H1 (cell line): ENCODE data around the gene INSYN1. TPM values are rescaled to one million over a fixed set of nuclear protein-coding genes. Genes with fewer than 3 reads are reported as not detected.

Source experiments
- CTCF ChIA-PET: fragments of 300-600 bp; sonication (Branson Sonifier 250); formaldehyde crosslinking; loops from one replicate; lab custom pipeline; 2021; ENCODE audit not compliant: partially characterized antibody; lab: Charles Lee
- POLR2A ChIA-PET: fragments of 300-600 bp; sonication (Branson Sonifier 250); formaldehyde crosslinking; loops from one replicate; lab custom pipeline; 2021; ENCODE audit warnings: inconsistent platforms; ENCODE audit not compliant: partially characterized antibody; lab: Charles Lee
- DNase-seq, 2 experiments: peaks; one replicate each; pipeline versions ENCODE4 v3.0.0 to v3.0.0-alpha.2; 2010 to 2022; ENCODE audit warnings: low spot score in 2 of 2, low read depth in 1 of 2, mixed read lengths in 1 of 2
- FAIRE-seq: peaks from 2 replicates; lab custom pipeline; 2011; peaks lifted over from hg19 to GRCh38; lab: Jason Lieb, UNC
- H2AFZ ChIP-seq: 2 replicates; pipeline ENCODE4 v1.8.1; 2012; ENCODE audit warnings: low read length, inconsistent platforms
- H2AK5ac ChIP-seq: 2 replicates; pipeline ENCODE4 v1.6.1; 2013; ENCODE audit warnings: low read depth, low read length
- H2BK120ac ChIP-seq: replicated peaks from 2 replicates; pipeline ENCODE3; 2013; ENCODE audit warnings: low read depth, low read length, inconsistent platforms
- H2BK12ac ChIP-seq: 2 replicates; pipeline ENCODE4 v1.6.1; 2013; ENCODE audit warnings: low read depth, low read length
- H2BK15ac ChIP-seq: 2 replicates; pipeline ENCODE4 v1.6.1; 2013; ENCODE audit warnings: low read length
- H2BK20ac ChIP-seq: 2 replicates; pipeline ENCODE4 v1.6.1; 2013; ENCODE audit warnings: low read length
- H2BK5ac ChIP-seq: 2 replicates; pipeline ENCODE4 v1.6.1; 2013; ENCODE audit warnings: low read depth, low read length
- H3K14ac ChIP-seq: 2 replicates; pipeline ENCODE4 v1.6.1; 2013; ENCODE audit warnings: inconsistent platforms; ENCODE audit not compliant: insufficient read length
- H3K18ac ChIP-seq: 2 replicates; pipeline ENCODE4 v1.6.1; 2013; ENCODE audit warnings: low read length; ENCODE audit errors: extremely low read depth
- H3K23ac ChIP-seq: 2 replicates; pipeline ENCODE4 v1.6.1; 2013; ENCODE audit warnings: inconsistent platforms; ENCODE audit not compliant: insufficient read length
- H3K23me2 ChIP-seq: 2 replicates; pipeline ENCODE4 v1.6.1; 2013; ENCODE audit warnings: low read depth, low read length
- H3K27ac ChIP-seq: 2 replicates; pipeline ENCODE4 v1.6.1; 2011; ENCODE audit warnings: low read depth, low read length, inconsistent platforms
- H3K27me3 ChIP-seq, 4 experiments: replicated peaks in 1 of 4; 1 replicate in 1 of 4; 2 replicates in 3 of 4; pipeline versions ENCODE4 v1.6.1 to v1.8.1; 2011 to 2013; ENCODE audit warnings: low read length in 3 of 4, mild to moderate bottlenecking in 3 of 4, inconsistent platforms in 2 of 4, mixed read lengths in 2 of 4, moderate library complexity in 1 of 4; ENCODE audit not compliant: control insufficient read depth in 3 of 4, insufficient read depth in 3 of 4; ENCODE audit errors: extremely low read depth in 1 of 4
- H3K36me3 ChIP-seq, 4 experiments: 2 replicates each; pipeline versions ENCODE4 v1.6.1 to v1.8.1; 2011 to 2013; ENCODE audit warnings: mild to moderate bottlenecking in 4 of 4, low read length in 3 of 4, moderate library complexity in 2 of 4, control low read depth in 1 of 4, inconsistent platforms in 1 of 4; ENCODE audit not compliant: insufficient read depth in 4 of 4, control insufficient read depth in 2 of 4
- H3K4ac ChIP-seq: replicated peaks from 2 replicates; pipeline ENCODE3; 2013; ENCODE audit warnings: low read length, low read depth, mixed read lengths, inconsistent platforms; ENCODE audit not compliant: insufficient read length
- H3K4me1 ChIP-seq, 4 experiments: replicated peaks in 1 of 4; 1 replicate in 1 of 4; 2 replicates in 3 of 4; pipeline versions ENCODE4 v1.6.1 to v1.8.1; 2011 to 2013; ENCODE audit warnings: low read length in 3 of 4, inconsistent platforms in 2 of 4, mixed read lengths in 1 of 4; ENCODE audit not compliant: insufficient read depth in 4 of 4, control insufficient read depth in 3 of 4
- H3K4me2 ChIP-seq, 2 experiments: 2 replicates each; pipeline versions ENCODE4 v1.6.1 to v1.8.1; 2011 to 2013; ENCODE audit warnings: low read depth in 2 of 2, low read length in 2 of 2, control low read depth in 1 of 2, inconsistent platforms in 1 of 2, mild to moderate bottlenecking in 1 of 2; ENCODE audit not compliant: insufficient read depth in 1 of 2
- H3K4me3 ChIP-seq, 4 experiments: fragments of 200-600, 300-600 bp in 1 of 4; sonication (generic), shearing (Covaris generic), sonication (Bioruptor Twin) in 1 of 4; 2 replicates each; pipeline versions ENCODE4 v1.5.1 to v1.8.1; 2011 to 2016; ENCODE audit warnings: low read length in 4 of 4, low read depth in 3 of 4, control low read depth in 2 of 4, inconsistent platforms in 2 of 4, mild to moderate bottlenecking in 2 of 4, mixed read lengths in 1 of 4, moderate library complexity in 1 of 4; ENCODE audit not compliant: insufficient read depth in 2 of 4; ENCODE audit errors: extremely low read depth in 1 of 4
- H3K56ac ChIP-seq: replicated peaks from 2 replicates; pipeline ENCODE3; 2013; ENCODE audit warnings: low read depth, mild to moderate bottlenecking, mixed read lengths, low read length, inconsistent platforms; ENCODE audit not compliant: insufficient read length
- H3K79me1 ChIP-seq: 2 replicates; pipeline ENCODE4 v1.6.1; 2013; ENCODE audit warnings: low read depth, low read length, control low read depth
- H3K79me2 ChIP-seq, 2 experiments: 2 replicates each; pipeline versions ENCODE4 v1.6.1 to v1.8.1; 2012 to 2013; ENCODE audit warnings: low read length in 2 of 2, mild to moderate bottlenecking in 2 of 2, inconsistent platforms in 1 of 2; ENCODE audit not compliant: insufficient read depth in 2 of 2, control insufficient read depth in 1 of 2
- H3K9ac ChIP-seq, 4 experiments: replicated peaks in 1 of 4; 1 replicate in 1 of 4; 2 replicates in 3 of 4; pipeline versions ENCODE4 v1.6.1 to v1.8.1; 2011 to 2013; ENCODE audit warnings: low read depth in 3 of 4, low read length in 3 of 4, control low read depth in 2 of 4, mild to moderate bottlenecking in 2 of 4, moderate library complexity in 2 of 4, inconsistent platforms in 1 of 4; ENCODE audit errors: extremely low read depth in 1 of 4
- H3K9me3 ChIP-seq, 2 experiments: 2 replicates each; pipeline versions ENCODE4 v1.6.1 to v1.8.1; 2012 to 2013; ENCODE audit warnings: mild to moderate bottlenecking in 2 of 2, moderate library complexity in 2 of 2, control low read depth in 1 of 2, inconsistent platforms in 1 of 2, low read depth in 1 of 2, low read length in 1 of 2, mixed read lengths in 1 of 2; ENCODE audit not compliant: insufficient read depth in 2 of 2
- H4K20me1 ChIP-seq, 2 experiments: replicated peaks in 1 of 2; 2 replicates each; pipeline versions ENCODE3 to v1.8.1; 2011 to 2013; ENCODE audit warnings: inconsistent platforms in 2 of 2, low read length in 2 of 2, mild to moderate bottlenecking in 1 of 2; ENCODE audit not compliant: insufficient read depth in 2 of 2, control insufficient read depth in 1 of 2
- H4K5ac ChIP-seq: 2 replicates; pipeline ENCODE4 v1.6.1; 2013; ENCODE audit warnings: low read length, low read depth, mixed read lengths, inconsistent platforms; ENCODE audit not compliant: insufficient read length
- H4K8ac ChIP-seq: 2 replicates; pipeline ENCODE4 v1.8.0; 2013; ENCODE audit warnings: mild to moderate bottlenecking, moderate library complexity, low read length, inconsistent platforms; ENCODE audit not compliant: insufficient read depth; ENCODE audit errors: extremely low read depth
- H4K91ac ChIP-seq: replicated peaks from 2 replicates; pipeline ENCODE3; 2013; ENCODE audit warnings: low read length, mixed read lengths, inconsistent platforms; ENCODE audit not compliant: insufficient read length
- CEBPB ChIP-seq: IDR thresholded peaks from 2 replicates; pipeline ENCODE4 v1.6.1; 2012; ENCODE audit warnings: low read depth, low read length
- EP300 ChIP-seq, 2 experiments: IDR thresholded peaks; 1 replicate in 1 of 2; 2 replicates in 1 of 2; pipeline ENCODE4 v1.6.1; 2011 to 2012; ENCODE audit warnings: low read depth in 2 of 2, low read length in 2 of 2, mild to moderate bottlenecking in 2 of 2, borderline replicate concordance in 1 of 2, inconsistent platforms in 1 of 2, moderate library complexity in 1 of 2
- GABPA ChIP-seq: IDR thresholded peaks from 2 replicates; pipeline ENCODE4 v1.6.1; 2011; ENCODE audit warnings: mild to moderate bottlenecking, low read length, moderate library complexity, borderline replicate concordance; ENCODE audit not compliant: insufficient read depth
- KDM1A ChIP-seq: fragments of 200-600, 300-600 bp; sonication (generic); IDR thresholded peaks from 2 replicates; pipeline ENCODE4 v1.7.1; 2016; ENCODE audit warnings: mild to moderate bottlenecking, low read length, borderline replicate concordance
- MAFK ChIP-seq: IDR thresholded peaks from 2 replicates; pipeline ENCODE4 v1.6.1; 2012; ENCODE audit warnings: low read depth, mild to moderate bottlenecking, improper control_type of control experiment, low read length
- SUZ12 ChIP-seq: fragments of 200-600 bp; sonication (generic); IDR thresholded peaks from 2 replicates; pipeline ENCODE4 v1.6.1; 2012; ENCODE audit warnings: mild to moderate bottlenecking, inconsistent platforms, low read length, moderate library complexity, mixed read lengths
- YY1 ChIP-seq: IDR thresholded peaks from 2 replicates; pipeline ENCODE4 v1.6.1; 2011; ENCODE audit warnings: low read depth, mild to moderate bottlenecking, low read length
- WGBS, 2 experiments: shearing (Covaris generic) in 1 of 2; methylation state at CpG; one replicate each; pipeline versions ENCODE4 v1.1.6 to v1.1.7; 2013 to 2015; ENCODE audit warnings: low lambda C conversion rate in 2 of 2, mixed read lengths in 2 of 2, inconsistent platforms in 1 of 2, low coverage in 1 of 2, missing lambda C conversion rate in 1 of 2; ENCODE audit not compliant: insufficient replicate concordance in 2 of 2, insufficient coverage in 1 of 2, insufficient read length in 1 of 2; ENCODE audit errors: extremely low coverage in 1 of 2, missing lambda C conversion rate in 1 of 2; 5-methylcytosine and 5-hydroxymethylcytosine counted together
- polyA plus RNA-seq, 7 experiments: library from polyadenylated mRNA; depleted of rRNA in 3 of 7; stranded (reverse) in 5 of 7; unstranded in 2 of 7; fragments of >200 nt in 5 of 7; fragments of 200-250 nt in 2 of 7; gene quantifications; 1 replicate in 5 of 7; 2 replicates in 1 of 7; 4 replicates in 1 of 7; pipeline versions ENCODE4 v1.2.1 to v1.2.3, GENCODE V29; 2011 to 2013; ENCODE audit warnings: missing spikeins in 2 of 7, mixed read lengths in 2 of 7
- total RNA-seq: library from RNA; stranded (reverse); fragmentation: NEBNext Ultra II Directional; extraction: Animal tissue kit (Norgen Biotek cat#: 25700); gene quantifications from 2 replicates; pipeline ENCODE4 v1.2.1, GENCODE V29; 2021
- TF ChIP-seq, protein P1 (sequence below): IDR thresholded peaks from 2 replicates; pipeline ENCODE4 v1.6.1; 2012; ENCODE audit warnings: inconsistent platforms

The INSYN1 gene
- total and polyA plus RNA-seq, 2 of the 8 experiments (the other 6 are each of a cell fraction or from before 2014, with no cell fraction given): 7.2 to 10.2 TPM

DNA sequence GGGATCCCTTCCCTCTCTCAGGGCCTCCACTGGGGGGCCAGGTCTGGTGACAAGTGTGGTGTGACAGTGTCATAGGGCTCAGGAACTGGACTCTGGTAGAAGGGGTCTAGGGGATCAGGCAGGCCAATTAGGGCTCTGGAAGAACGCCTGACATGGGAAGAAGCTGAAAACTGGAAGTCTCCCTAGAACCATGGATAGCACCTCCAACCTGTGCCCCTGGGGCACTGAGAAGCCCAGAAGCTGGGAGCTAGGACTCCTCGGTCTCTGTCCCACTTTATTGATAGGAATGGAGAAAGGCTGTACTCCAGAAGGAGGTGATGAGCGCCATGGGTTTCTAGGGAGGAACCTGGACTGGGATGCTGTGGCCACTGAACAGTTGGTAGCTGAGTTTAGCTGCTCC lies 30.7 kb downstream of the INSYN1 start:
- Histone ChIP-seq H3K56ac (no peak overlapping the region), H4K8ac (no peak overlapping the region), H3K4me3 (no peak overlapping the region), H2BK5ac (no peak overlapping the region), H3K27me3 (no peaks in the 10 kb centered on the region), H3K27ac (no peak overlapping the region), H3K79me2 (no peaks in the 10 kb centered on the region), H2AFZ (no peak overlapping the region), H3K23me2 (no peaks in the 10 kb centered on the region), H3K4ac (no peak overlapping the region), H2AK5ac (no peak overlapping the region), H3K4me1 (peaks cover 0 to 4% (median 0%) of the 10 kb centered on the region in 4 experiments; a peak in 2 of 7 replicates), H2BK15ac (no peak overlapping the region), H3K79me1 (no peaks in the 10 kb centered on the region), H3K23ac (no peak overlapping the region), H2BK120ac (no peak overlapping the region), H2BK12ac (no peak overlapping the region), H3K9ac (no peak overlapping the region), H3K9me3 (no peaks in the 10 kb centered on the region), H4K20me1 (no peaks in the 10 kb centered on the region), H2BK20ac (no peak overlapping the region), H4K5ac (no peak overlapping the region), H3K36me3 (no peaks in the 10 kb centered on the region), H3K4me2 (no peak overlapping the region), H4K91ac (no peak overlapping the region), H3K14ac (no peak overlapping the region), H3K18ac (no peak overlapping the region)
- no peak for DNase-seq
- 77% methylated on average over 3 of the region's 3 CpGs; no CpG with 5 or more reads in 1 of the 2 experiments for WGBS, 2 experiments
- FAIRE-seq: no peak
- TF ChIP-seq, protein P1, sequence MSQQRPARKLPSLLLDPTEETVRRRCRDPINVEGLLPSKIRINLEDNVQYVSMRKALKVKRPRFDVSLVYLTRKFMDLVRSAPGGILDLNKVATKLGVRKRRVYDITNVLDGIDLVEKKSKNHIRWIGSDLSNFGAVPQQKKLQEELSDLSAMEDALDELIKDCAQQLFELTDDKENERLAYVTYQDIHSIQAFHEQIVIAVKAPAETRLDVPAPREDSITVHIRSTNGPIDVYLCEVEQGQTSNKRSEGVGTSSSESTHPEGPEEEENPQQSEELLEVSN: no peak
- TF ChIP-seq MAFK (no peak), CEBPB (no peak), YY1 (no peak), KDM1A (no peak), SUZ12 (no peak), EP300 (IDR thresholded peaks at IDR 0.05; ENCODE audit: borderline replicate concordance in 1 of 2, low read depth in 2 of 2, low read length in 2 of 2) (no peak), GABPA (no peak)
- POLR2A ChIA-PET: interaction anchor here (1.0 kb wide), 1 partner anchor 36 kb away, joined by 3 read pairs; no protein-coding TSS in a partner anchor
- CTCF ChIA-PET: interaction anchor here (1.1 to 14.7 kb wide), 10 partner anchors 10 to 186 kb away, joined by 3 to 187 read pairs (median 5); no protein-coding TSS in a partner anchor
